ENCODE data around the gene FSTL5.

Gene FSTL5

GRCh38 chr4:162102713-162103112, 61.1 kb downstream of the FSTL5 start:
- DNase-seq: no peak

DNA sequence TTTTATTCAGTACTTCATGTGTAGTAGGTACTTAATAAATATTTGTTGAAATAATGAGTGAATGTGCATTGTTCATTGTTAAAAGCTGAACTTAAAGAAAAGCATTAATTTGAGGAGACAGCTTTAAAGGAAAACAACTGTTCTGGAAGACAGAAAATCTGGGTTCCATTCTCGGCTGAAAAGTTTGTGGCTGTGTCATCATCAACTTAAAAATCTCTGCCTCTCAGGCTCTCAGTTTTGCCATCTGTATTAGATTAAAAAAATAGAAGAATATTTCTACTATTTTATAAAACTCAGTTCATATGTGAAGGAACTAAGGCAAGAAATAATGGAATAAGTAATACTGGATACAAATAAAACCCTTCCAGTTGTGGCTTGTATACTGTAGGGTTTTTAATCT, 62.5 kb downstream of the FSTL5 start:
- DNase-seq: no peak

- DNase-seq: no peak
Measured at GRCh38 chr4:162075726-162076125, 88.1 kb downstream of the FSTL5 start.

- DNase-seq: no peak
Measured at GRCh38 chr4:162061214-162061613, 102.6 kb downstream of the FSTL5 start.

- no peak for DNase-seq
Measured at GRCh38 chr4:162059656-162060055, 104.1 kb downstream of the FSTL5 start.

- no peak for DNase-seq
Measured at GRCh38 chr4:162056990-162057389, 106.8 kb downstream of the FSTL5 start.

- DNase-seq: no peak
Measured at GRCh38 chr4:162046135-162046534, 117.7 kb downstream of the FSTL5 start.

DNA sequence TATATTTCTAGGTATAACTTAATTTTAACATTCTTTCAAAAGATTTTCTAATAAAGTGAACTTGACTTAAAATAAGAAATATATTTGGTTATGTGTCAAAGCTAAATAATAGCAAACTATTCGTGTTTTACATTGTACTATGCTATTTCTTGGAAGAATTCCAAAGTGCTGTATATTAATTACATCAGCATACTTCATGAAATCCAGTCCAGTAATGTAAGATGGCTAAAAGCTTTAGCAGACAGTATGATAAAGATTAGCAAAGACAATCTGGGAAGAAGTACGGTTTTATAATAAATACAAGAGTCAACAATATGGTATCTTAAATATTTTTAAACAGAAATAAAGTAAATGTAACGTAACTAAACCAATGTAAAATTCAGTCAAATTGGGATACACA, 125.7 kb downstream of the FSTL5 start:
- no peak for DNase-seq

DNA sequence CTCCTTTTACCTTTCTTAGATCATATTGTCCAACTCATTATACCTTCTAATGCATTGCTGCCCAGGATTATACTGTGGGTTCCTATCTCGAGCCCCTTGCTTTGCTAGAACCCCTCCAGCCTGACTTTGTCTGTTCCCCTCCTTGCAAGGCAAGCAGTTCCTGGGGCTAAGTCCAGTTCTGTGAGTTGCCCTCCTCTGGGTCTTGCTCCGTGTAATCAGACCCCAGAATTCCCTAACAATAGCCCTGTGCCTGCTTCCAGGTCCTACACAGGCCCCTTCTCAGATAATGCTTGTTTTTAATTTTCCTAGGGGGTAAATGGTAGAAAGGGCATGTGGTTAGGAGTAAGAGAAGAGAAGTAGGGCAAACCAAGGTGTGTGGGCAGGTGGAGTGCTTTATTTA, 145.9 kb downstream of the FSTL5 start:
- DNase-seq: no peak

DNA sequence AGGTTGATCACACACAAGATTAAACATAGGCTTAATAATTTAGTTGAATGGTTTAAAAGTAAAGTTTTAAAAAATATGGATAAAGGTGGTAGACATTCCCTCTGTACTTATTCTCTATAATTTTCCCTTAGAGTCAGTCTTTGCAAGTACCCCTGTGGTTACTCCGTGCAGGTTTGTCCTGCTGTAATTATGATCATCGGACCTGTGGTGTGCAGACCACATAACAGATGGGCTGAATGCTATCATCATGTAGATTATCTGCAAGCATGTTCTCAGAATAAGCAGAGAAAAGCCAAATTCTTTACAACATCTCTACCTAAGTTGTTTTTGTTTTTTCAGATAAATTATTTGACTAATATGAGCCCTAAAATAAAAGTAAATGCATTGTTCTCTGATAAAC, 146.8 kb downstream of the FSTL5 start:
- DNase-seq: no peak

DNA sequence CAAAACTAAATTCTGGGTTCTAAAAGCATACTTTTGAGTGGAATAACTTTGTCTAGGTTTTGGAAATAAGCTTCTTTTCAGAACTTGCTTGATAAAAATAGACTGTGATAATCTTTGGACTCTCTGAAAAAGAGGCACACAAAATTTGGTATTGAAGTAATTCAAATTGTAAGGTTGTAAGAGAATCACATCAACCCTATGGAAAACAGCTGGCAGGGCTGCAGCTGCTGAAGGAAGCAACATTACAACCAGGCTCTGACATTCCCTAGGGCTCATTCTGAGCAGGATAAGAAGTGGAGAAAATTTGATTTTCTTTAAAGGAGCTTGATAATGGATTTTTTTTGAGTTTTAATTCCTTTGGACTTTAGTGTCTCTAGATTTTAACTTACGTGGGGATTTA, 147.6 kb downstream of the FSTL5 start:
- no peak for DNase-seq

- DNase-seq: no peak
Measured at GRCh38 chr4:162015090-162015489, 148.7 kb downstream of the FSTL5 start.

GRCh38 chr4:162011089-162011488, 152.7 kb downstream of the FSTL5 start:
- DNase-seq: no peak

DNA sequence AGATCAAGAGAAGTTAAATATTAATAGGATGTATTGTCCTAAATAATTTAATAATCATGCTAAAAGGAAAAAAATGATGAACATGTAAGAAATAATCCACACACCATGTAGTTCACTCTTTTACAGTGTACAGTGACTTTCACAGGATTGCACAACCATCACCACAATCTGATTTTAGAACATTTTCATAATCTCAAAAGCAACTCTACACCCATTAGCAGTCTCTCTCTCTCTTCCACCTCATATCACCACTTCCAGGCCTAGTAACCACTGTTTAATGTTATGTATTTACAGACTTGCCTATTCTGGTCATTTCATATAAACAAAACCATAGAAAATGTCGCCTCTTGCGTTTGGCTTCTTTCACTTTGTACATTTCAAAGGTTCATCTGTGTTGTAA, 153.4 kb downstream of the FSTL5 start:
- no peak for DNase-seq

DNA sequence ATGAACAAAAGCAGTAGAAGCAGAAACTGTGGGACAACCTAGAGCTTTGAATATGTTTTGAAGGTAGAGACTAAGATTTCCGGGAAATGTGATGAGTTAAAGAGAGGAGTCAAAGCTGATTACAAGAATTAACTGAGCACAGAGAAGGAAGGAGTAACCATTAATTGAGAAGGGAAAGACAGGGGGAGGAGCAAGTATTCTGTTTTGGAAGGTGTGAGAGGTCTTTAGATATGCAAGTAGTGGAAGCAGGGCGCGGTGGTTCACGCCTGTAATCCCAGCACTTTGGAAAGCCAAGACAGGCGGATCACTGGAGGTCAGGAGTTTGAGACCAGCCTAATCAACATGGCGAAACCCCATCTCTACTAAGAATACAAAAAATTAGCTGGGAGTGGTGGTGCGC, 171.5 kb downstream of the FSTL5 start:
- no peak for DNase-seq

- no peak for DNase-seq
Measured at GRCh38 chr4:161991811-161992210, 172.0 kb downstream of the FSTL5 start.

GRCh38 chr4:161990721-161991120, 173.1 kb downstream of the FSTL5 start:
- DNase-seq: no peak

DNA sequence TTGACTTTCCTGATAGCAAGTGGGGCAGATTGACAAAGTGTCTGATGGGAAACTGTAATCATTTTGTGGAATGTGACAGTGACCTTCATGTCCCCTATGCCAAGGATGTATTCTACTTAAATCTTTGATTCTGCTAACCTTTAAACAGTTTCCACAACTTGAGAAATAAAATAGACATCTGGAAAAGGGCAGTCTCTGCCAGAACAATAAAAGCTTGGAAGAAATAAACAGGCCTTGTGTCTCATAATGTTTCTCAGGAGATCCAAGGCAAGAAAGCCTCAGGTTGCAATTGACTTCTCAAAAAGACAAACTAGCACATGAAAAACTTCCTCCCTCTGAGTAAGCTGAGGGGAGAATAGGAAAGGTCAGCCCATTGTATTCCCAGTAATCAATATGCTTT, 174.9 kb downstream of the FSTL5 start:
- no peak for DNase-seq

- DNase-seq: no peak
Measured at GRCh38 chr4:161987611-161988010, 176.2 kb downstream of the FSTL5 start.

DNA sequence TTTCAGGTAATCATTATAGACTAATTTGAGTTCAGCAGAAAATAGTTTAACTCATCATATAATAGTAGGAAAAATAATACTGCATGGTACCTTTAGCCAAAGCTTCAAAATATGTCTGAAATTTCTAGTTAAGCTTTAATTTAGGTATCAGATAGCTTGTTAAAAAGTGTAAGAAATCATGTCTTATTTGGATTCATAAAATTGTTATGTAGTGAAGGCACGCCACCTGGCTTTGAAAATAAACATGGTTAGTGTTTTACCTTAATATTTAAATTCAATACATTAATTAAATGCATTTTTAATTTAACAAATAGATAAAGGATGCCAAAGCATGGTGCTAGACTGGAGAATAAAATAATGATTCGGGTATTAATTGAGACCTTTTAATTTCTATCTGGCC, 211.4 kb downstream of the FSTL5 start:
- DNase-seq: no peak

DNA sequence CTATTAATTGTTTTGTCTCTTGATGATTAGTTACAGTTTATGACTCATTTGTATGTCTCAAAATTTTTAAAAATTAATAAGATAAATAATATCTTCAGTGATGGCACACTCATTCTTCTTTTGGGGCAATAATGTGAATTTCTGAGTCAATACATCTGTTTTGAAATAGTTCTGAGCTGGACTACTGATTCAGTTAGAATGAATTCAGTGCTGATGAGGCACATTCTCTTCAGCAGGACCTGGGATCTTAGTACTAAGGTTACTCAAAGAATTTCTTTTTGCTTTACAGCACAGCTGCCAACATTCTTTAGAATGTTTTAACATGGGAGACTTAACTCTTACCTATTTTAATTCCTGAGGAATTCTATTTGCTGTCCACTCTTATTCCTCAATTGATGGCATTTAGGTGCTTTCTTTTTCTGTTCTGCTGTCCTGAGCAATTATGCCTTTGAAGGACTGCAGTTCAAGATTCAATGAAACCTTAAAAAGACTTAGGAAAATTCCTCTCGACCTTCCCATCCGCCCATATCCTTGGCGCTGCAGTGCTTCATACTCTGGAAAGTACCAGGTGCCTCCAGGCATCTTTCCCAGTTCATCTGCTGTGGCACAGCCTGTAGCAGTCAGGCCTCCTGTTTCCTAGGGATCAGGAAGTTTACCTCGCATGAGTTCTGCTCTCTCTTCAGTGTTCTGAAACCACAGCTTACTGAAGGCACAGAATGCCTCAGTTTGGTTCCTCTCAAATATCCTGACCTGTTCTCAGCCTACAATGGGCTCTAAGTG, 213.7 kb downstream of the FSTL5 start:
- DNase-seq: no peak

GRCh38 chr4:161948026-161948770, 215.6 kb downstream of the FSTL5 start:
- DNase-seq: no peak

- no peak for DNase-seq
Measured at GRCh38 chr4:161937596-161937995, 226.2 kb downstream of the FSTL5 start.
